Prostate gland (tissue), 2 donors: ENCODE data around the gene ZNF232. TPM values are rescaled to one million over a fixed set of nuclear protein-coding genes. Genes with fewer than 3 reads are reported as not detected.
"Not testable (repeated sequence)": the region's sequence is repeated elsewhere in the genome, so short reads cannot be mapped to it uniquely, and the experiment has no call there.

ENCODE experiments used
- DNase-seq: peaks from one replicate; pipeline ENCODE4 v3.0.0-alpha.2; 2019; ENCODE audit warnings: low spot score
- H3K27ac ChIP-seq, 2 donors: fragments of 200-600 bp; sonication (generic); 2 replicates each; pipeline ENCODE4 v1.5.1; 2017 to 2019
- H3K27me3 ChIP-seq: fragments of 200-600 bp; sonication (generic); replicated peaks from 2 replicates; pipeline ENCODE4 v1.5.1; 2019; ENCODE audit not compliant: insufficient read depth
- H3K36me3 ChIP-seq, 2 donors: fragments of 200-600 bp; sonication (generic); 1 replicate in 1 of 2; 2 replicates in 1 of 2; pipeline versions ENCODE4 v1.5.1 to v1.8.1; 2017 to 2019
- H3K4me1 ChIP-seq: fragments of 200-600 bp; sonication (generic); replicated peaks from 2 replicates; pipeline ENCODE4 v1.5.1; 2019
- H3K4me3 ChIP-seq, 2 donors: fragments of 200-600 bp; sonication (generic); 2 replicates each; pipeline ENCODE4 v1.5.1; 2017 to 2019
- H3K9me3 ChIP-seq: fragments of 200-600 bp; sonication (generic); 2 replicates; pipeline ENCODE4 v1.5.1; 2017
- CTCF ChIP-seq, 4 experiments: fragments of 200-600 bp in 2 of 4; fragments of 450-650 bp in 2 of 4; sonication (generic) in 2 of 4; IDR thresholded peaks; 1 replicate in 3 of 4; 2 replicates in 1 of 4; pipeline ENCODE4 v1.5.1; 2016 to 2019; ENCODE audit warnings: antibody characterized with exemption in 4 of 4, mild to moderate bottlenecking in 2 of 4, moderate library complexity in 2 of 4
- POLR2A ChIP-seq: fragments of 450-650 bp; IDR thresholded peaks from one replicate; pipeline ENCODE4 v1.6.1; 2016; ENCODE audit warnings: antibody characterized with exemption, mild to moderate bottlenecking
- POLR2AphosphoS5 ChIP-seq: sonication (generic); formaldehyde crosslinking; IDR thresholded peaks from one replicate; pipeline ENCODE4 v1.6.1; 2017; ENCODE audit warnings: antibody characterized with exemption
- WGBS: methylation state at CpG from one replicate; pipeline ENCODE4 v1.1.5; 2018; 5-methylcytosine and 5-hydroxymethylcytosine counted together
- intact Hi-C: fragments of 100-400 bp; cut with DNase I; formaldehyde crosslinking; loops from one replicate; pipeline ENCODE4 v1.14.2; 2022
- total RNA-seq, 2 donors: library from RNA; depleted of rRNA; stranded (reverse); fragments of >200 nt; gene quantifications; one replicate each; pipeline ENCODE4 v1.1.0, GENCODE V29; 2016

Gene ZNF232
- total RNA-seq, 2 donors from 2014 or later, result 14.3 TPM

- H3K4me1 ChIP-seq, DNase-seq, H3K9me3 ChIP-seq, H3K27me3 ChIP-seq, intact Hi-C loops, H3K4me3 ChIP-seq, H3K27ac ChIP-seq, H3K36me3 ChIP-seq: not testable (repeated sequence)
- WGBS, result 86% methylated on average over 14 of the region's 14 CpGs
Measured at GRCh38 chr17:5136580-5137412, 25.1 kb upstream of the ZNF232 start.

DNA sequence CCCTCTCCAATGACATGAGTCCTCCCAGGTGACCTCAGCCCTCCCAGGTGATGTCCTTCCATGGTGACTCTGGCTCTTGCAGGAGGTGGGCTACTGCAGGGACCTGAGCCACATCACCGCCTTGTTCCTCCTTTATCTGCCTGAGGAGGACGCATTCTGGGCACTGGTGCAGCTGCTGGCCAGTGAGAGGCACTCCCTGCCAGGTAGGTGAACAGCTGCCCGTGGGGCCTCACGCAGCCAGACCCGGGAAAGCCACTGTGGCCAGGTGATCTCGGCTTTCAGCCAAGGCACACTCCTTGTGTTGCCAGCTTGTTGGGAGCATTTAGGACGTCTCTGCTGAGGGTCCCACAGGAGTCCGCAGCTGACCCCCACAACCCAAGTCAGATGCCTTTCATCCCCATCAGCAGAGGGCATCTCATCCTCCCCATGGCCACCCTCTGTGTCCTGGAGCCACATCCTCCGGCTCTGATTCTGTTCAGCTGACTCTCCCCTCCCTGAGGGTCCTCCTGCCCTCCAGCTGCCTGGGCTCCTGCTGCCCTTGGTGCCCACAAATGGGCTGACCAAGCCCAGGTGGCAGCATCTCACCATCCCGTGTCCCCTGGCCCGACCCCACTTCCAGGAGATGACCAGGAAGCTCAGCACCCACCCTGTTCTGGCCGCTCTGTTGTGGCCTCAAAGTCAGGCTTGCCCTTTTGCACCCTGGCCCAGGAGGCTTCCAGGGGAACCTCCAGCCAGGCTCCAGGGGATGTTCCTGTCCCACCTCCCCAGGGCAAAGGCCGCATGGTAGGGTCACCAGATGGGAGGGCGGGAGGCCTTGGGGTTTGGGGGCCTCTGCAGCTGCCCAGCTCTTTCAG lies 24.3 kb upstream of the ZNF232 start:
- Histone ChIP-seq H3K9me3 (no peaks in the 10 kb centered on the region), H3K27me3 (no peaks in the 10 kb centered on the region), H3K4me1 (no peaks in the 10 kb centered on the region), H3K4me3 (no peak overlapping the region), H3K27ac (no peak overlapping the region), H3K36me3 (no peaks in the 10 kb centered on the region)
- DNase-seq, result no peak
- TF ChIP-seq POLR2AphosphoS5, result no peak
- no peak for TF ChIP-seq CTCF (IDR thresholded peaks at IDR 0.05)
- TF ChIP-seq POLR2A, result no peak
- intact Hi-C loops, result no loop called here
- WGBS, result 88% methylated on average over 14 of the region's 14 CpGs

DNA sequence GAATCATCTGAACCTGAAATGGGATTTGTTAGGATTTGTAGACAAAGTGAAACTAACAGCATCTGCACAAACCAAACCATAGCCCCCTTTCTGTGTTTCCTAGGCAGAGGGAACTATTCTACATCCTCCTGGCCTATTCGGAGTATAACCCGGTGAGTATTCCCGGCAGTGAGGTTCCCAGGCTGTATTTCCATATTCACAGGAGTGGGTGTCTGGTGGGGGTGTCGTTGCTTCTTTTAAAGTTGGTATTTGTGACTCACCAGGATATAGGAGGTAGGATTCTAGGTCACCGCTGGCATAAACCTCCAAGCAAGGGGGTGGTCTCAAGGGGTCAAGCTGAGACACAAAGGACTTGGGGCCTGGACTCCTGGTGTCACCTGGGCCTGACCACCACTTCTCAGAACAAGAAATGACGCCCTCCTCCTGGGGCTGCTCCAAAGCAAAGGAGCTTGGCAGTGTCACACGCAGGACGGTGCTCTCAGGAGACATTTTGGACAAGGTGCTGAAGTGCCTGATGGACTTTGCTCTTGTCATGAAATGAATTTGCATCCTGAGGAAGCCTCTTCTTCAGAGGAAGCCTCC lies 23.5 kb upstream of the ZNF232 start:
- H3K27ac ChIP-seq, H3K36me3 ChIP-seq, intact Hi-C loops, H3K9me3 ChIP-seq, H3K4me1 ChIP-seq, H3K4me3 ChIP-seq, DNase-seq, H3K27me3 ChIP-seq: not testable (repeated sequence)
- WGBS, result 76% methylated on average over 8 of the region's 8 CpGs

- H3K4me1 ChIP-seq, H3K27me3 ChIP-seq, H3K4me3 ChIP-seq, H3K36me3 ChIP-seq, intact Hi-C loops, H3K27ac ChIP-seq, DNase-seq, H3K9me3 ChIP-seq: not testable (repeated sequence)
- 88% methylated on average over 11 of the region's 11 CpGs for WGBS
Measured at GRCh38 chr17:5134571-5134970, 22.9 kb upstream of the ZNF232 start.

DNA sequence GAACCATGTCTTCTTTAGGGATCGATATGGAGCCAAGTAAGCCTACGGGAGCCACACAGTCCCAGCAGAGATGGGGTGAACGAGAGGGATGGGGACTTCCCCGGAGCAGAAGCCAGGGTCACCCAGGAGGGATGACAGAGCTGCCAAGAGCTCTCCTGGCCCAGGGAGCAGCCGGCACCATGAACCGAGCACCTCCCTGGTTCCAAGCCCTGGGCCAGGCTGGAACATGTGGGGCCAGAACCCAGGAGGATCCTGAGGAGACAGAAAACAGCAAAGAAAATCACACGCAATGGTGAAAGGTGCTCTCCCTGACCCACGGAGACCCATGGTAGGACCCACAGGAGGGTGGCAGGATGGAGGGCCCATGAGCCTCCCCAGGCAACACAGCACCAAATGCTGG lies 22.3 kb upstream of the ZNF232 start:
- H3K27me3 ChIP-seq, intact Hi-C loops, H3K27ac ChIP-seq, H3K36me3 ChIP-seq, DNase-seq, H3K4me1 ChIP-seq, H3K9me3 ChIP-seq, H3K4me3 ChIP-seq: not testable (repeated sequence)
- WGBS, result 91% methylated on average over 8 of the region's 8 CpGs

DNA sequence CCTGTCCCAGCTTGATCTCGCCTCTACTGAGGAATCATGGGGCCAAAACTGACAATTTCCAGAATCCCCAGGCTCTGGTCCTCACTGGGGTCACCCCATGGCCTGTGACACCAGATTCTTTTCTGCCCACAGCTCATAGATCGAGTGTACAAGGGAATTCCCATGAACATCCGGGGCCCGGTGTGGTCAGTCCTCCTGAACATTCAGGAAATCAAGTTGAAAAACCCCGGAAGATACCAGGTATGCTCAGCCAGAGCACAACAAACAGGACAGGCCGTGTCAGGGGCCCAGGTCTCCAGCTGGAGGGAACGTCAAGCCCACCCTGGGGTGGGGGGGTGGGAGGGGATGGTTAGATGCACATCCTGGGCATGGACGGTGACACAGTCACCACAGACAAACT lies 21.6 kb upstream of the ZNF232 start:
- no peaks in the 10 kb centered on the region for H3K36me3 ChIP-seq
- TF ChIP-seq POLR2A, result no peak
- H3K4me3 ChIP-seq, result no peak overlapping the region
- no peaks in the 10 kb centered on the region for H3K9me3 ChIP-seq
- no peaks in the 10 kb centered on the region for H3K4me1 ChIP-seq
- no peak overlapping the region for H3K27ac ChIP-seq
- DNase-seq, result peak; percentile 3
- H3K27me3 ChIP-seq, result no peaks in the 10 kb centered on the region
- 76% methylated on average over 7 of the region's 8 CpGs for WGBS
- intact Hi-C loops, result no loop called here

GRCh38 chr17:5132503-5133225 lies 21.0 kb upstream of the ZNF232 start:
- intact Hi-C loops, H3K4me1 ChIP-seq, H3K4me3 ChIP-seq, H3K27ac ChIP-seq, H3K9me3 ChIP-seq, H3K36me3 ChIP-seq, H3K27me3 ChIP-seq: not testable (repeated sequence)
- 88% methylated on average over 13 of the region's 15 CpGs for WGBS
- peak; percentile 2 for DNase-seq

DNA sequence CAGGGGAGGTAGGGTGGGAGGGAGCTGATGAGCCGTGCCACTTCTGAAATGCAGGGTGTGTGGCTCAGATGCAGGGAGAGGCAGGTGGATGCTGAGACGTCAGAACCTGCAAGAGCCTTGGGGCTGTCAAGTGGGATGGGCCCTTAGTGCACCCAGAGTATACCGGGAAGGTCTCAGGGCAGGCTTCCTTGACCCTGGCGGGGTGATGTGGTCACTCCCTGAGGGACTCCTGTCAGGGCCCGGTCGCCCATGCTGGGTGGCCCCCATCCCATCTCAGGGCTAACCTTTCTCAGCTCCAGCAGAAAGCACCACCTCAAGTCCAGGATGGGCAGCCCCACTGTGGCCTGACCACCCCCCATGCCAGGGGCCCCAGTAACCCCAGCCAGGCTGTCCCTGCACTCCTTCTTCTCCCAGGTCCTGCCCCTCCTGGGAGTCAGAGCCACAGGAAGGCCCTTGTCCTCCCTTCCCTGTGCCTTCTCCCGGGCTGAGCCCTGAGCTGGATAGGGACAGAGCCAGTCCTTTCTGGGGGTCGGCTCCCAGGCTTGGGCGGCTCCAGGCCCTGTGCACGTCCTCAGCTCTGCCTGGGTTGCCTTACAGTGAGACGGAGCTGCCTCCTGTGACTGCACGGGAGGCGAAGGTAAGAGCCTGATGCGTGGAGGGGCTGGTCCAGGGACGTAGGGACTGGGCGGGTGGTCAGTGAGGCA lies 20.3 kb upstream of the ZNF232 start:
- intact Hi-C loops, H3K36me3 ChIP-seq, H3K9me3 ChIP-seq, H3K27ac ChIP-seq, H3K4me1 ChIP-seq, H3K4me3 ChIP-seq, H3K27me3 ChIP-seq: not testable (repeated sequence)
- WGBS, result 78% methylated on average over 15 of the region's 16 CpGs
- peak; percentile 2 for DNase-seq
